Measurements from ENCODE around the gene SLC26A8.

- TF ChIP-seq CTCF (IDR thresholded peaks at IDR 0.05) (no peak), POLR2A (IDR thresholded peaks at IDR 0.05) (no peak)
These were observed 18.3 kb upstream of the SLC26A8 start for GRCh38 chr6:36042618-36043260.
